GM23338 (cell line): Measurements from ENCODE around the gene VSTM2L. TPM values are rescaled to one million over a fixed set of nuclear protein-coding genes. Genes with fewer than 3 reads are reported as not detected.

Source experiments
- ATAC-seq: fragments of 200-7000 bp; cut with Tn5 transposase; 3 replicates; pipeline ENCODE4 v1.9.1; 2020
- DNase-seq: peaks from one replicate; pipeline ENCODE4 v3.0.0-alpha.2; 2015; ENCODE audit warnings: low spot score
- H2AFZ ChIP-seq: fragments of 200-600 bp; sonication (generic); 2 replicates; pipeline ENCODE4 v1.8.0; 2016; ENCODE audit warnings: antibody characterized with exemption, mild to moderate bottlenecking, moderate library complexity
- H3F3A ChIP-seq: fragments of 200-600 bp; sonication (generic); replicated peaks from 2 replicates; pipeline ENCODE4 v1.8.0; 2017; ENCODE audit warnings: antibody characterized with exemption, mixed run types, low read depth
- H3K27ac ChIP-seq: fragments of 200-600 bp; sonication (generic); 2 replicates; pipeline ENCODE4 v1.6.1; 2016; ENCODE audit warnings: low read depth
- H3K27me3 ChIP-seq: fragments of 200-600 bp; sonication (generic); 2 replicates; pipeline ENCODE4 v1.8.0; 2016; ENCODE audit warnings: mild to moderate bottlenecking, mixed run types, moderate library complexity; ENCODE audit not compliant: insufficient read depth
- H3K36me3 ChIP-seq: fragments of 200-600 bp; sonication (generic); 2 replicates; pipeline ENCODE4 v1.8.0; 2016; ENCODE audit warnings: mild to moderate bottlenecking; ENCODE audit not compliant: insufficient read depth
- H3K4me1 ChIP-seq: fragments of 200-600 bp; sonication (generic); 2 replicates; pipeline ENCODE4 v1.8.0; 2016; ENCODE audit warnings: mild to moderate bottlenecking, moderate library complexity; ENCODE audit not compliant: insufficient read depth
- H3K4me2 ChIP-seq: fragments of 200-600 bp; sonication (generic); 2 replicates; pipeline ENCODE4 v1.7.1; 2017; ENCODE audit warnings: mixed run types
- H3K4me3 ChIP-seq: fragments of 200-600 bp; sonication (generic); 2 replicates; pipeline ENCODE4 v1.6.1; 2016; ENCODE audit warnings: mixed run types
- H3K79me2 ChIP-seq: fragments of 200-600 bp; sonication (generic); replicated peaks from 2 replicates; pipeline ENCODE4 v1.8.0; 2017; ENCODE audit warnings: mild to moderate bottlenecking; ENCODE audit not compliant: insufficient read depth
- H3K9me2 ChIP-seq: fragments of 200-600 bp; sonication (generic); 2 replicates; pipeline ENCODE4 v1.8.0; 2017; ENCODE audit not compliant: insufficient read depth
- H4K20me1 ChIP-seq: fragments of 200-600 bp; sonication (generic); replicated peaks from 2 replicates; pipeline ENCODE4 v1.8.0; 2017; ENCODE audit warnings: mild to moderate bottlenecking; ENCODE audit not compliant: insufficient read depth
- H3K27ac Mint-ChIP-seq: 2 replicates; pipeline ENCODE4 v1.8.0; 2020; ENCODE audit warnings: inconsistent platforms, mild to moderate bottlenecking, moderate library complexity, mixed read lengths
- H3K27me3 Mint-ChIP-seq: 3 replicates; pipeline ENCODE4 v1.8.0; 2022; ENCODE audit warnings: low read depth, mild to moderate bottlenecking, moderate library complexity, mixed read lengths, inconsistent platforms; ENCODE audit not compliant: insufficient read depth, poor library complexity
- H3K36me3 Mint-ChIP-seq: 3 replicates; pipeline ENCODE4 v1.8.0; 2021; ENCODE audit warnings: low read depth, mild to moderate bottlenecking, inconsistent platforms, moderate library complexity, mixed read lengths
- H3K4me1 Mint-ChIP-seq: 3 replicates; pipeline ENCODE4 v1.8.0; 2020; ENCODE audit warnings: mild to moderate bottlenecking, inconsistent platforms, mixed read lengths
- H3K4me3 Mint-ChIP-seq: 3 replicates; pipeline ENCODE4 v1.8.0; 2021; ENCODE audit warnings: moderate library complexity, mild to moderate bottlenecking, inconsistent platforms, mixed read lengths
- H3K9me3 Mint-ChIP-seq: 3 replicates; pipeline ENCODE4 v1.8.0; 2020; ENCODE audit warnings: moderate library complexity, mild to moderate bottlenecking, inconsistent platforms, mixed read lengths
- CREB1 ChIP-seq: fragments of 250-450 bp; sonication (Bioruptor Pico); IDR thresholded peaks from 2 replicates; pipeline ENCODE4 v1.5.0; 2020; ENCODE audit warnings: low read depth, mild to moderate bottlenecking, moderate library complexity
- ETS1 ChIP-seq: IDR thresholded peaks from 2 replicates; pipeline ENCODE4 v1.6.1; 2016; ENCODE audit warnings: antibody characterized with exemption
- EZH2 ChIP-seq: fragments of 200-600 bp; sonication (generic); IDR thresholded peaks from one replicate; pipeline ENCODE4 v1.8.0; 2017; ENCODE audit warnings: antibody characterized with exemption, mild to moderate bottlenecking, low read depth; ENCODE audit not compliant: unreplicated experiment
- EZH2phosphoT487 ChIP-seq: fragments of 200-600 bp; sonication (generic); IDR thresholded peaks from one replicate; pipeline ENCODE4 v1.8.1; 2018; ENCODE audit warnings: antibody characterized with exemption; ENCODE audit not compliant: unreplicated experiment
- NANOG ChIP-seq: IDR thresholded peaks from 2 replicates; pipeline ENCODE4 v1.6.1; 2016; ENCODE audit warnings: antibody characterized with exemption, borderline replicate concordance
- POLR2AphosphoS5 ChIP-seq: IDR thresholded peaks from 2 replicates; pipeline ENCODE4 v1.6.1; 2016; ENCODE audit warnings: antibody characterized with exemption, low read depth
- STAT1 ChIP-seq: IDR thresholded peaks from one replicate; pipeline ENCODE4 v1.6.1; 2016; ENCODE audit warnings: antibody characterized with exemption; ENCODE audit not compliant: unreplicated experiment
- ZNF114 ChIP-seq: fragments of 250-450 bp; sonication (Bioruptor Pico); IDR thresholded peaks from 2 replicates; pipeline ENCODE4 v1.5.0; 2020; ENCODE audit warnings: mild to moderate bottlenecking, moderate library complexity
- polyA plus RNA-seq: library from polyadenylated mRNA; unstranded; fragments of >200 nt; fragmentation: Nextera tagmentation; extraction: Ambion mirVana; gene quantifications from 2 replicates; pipeline ENCODE4 v1.2.1, GENCODE V29; 2016
- total RNA-seq: library from RNA; depleted of rRNA; stranded (reverse); fragments of >200 nt; shearing (Covaris generic); gene quantifications from 2 replicates; pipeline ENCODE4 v1.2.3, GENCODE V29; 2014
- TF ChIP-seq, protein P1 (sequence below), 2 experiments: fragments of 200-600 bp in 1 of 2; sonication (generic) in 1 of 2; conservative IDR thresholded peaks; 2 replicates each; pipeline versions ENCODE4 v1.5.1 to v1.6.1; 2016 to 2017; ENCODE audit warnings: antibody characterized with exemption in 2 of 2, low read depth in 2 of 2, mild to moderate bottlenecking in 2 of 2, moderate library complexity in 1 of 2
- TF ChIP-seq, protein P2 (sequence below): fragments of 250-450 bp; sonication (Bioruptor Pico); IDR thresholded peaks from 2 replicates; pipeline ENCODE4 v1.5.0; 2020; ENCODE audit warnings: mild to moderate bottlenecking, moderate library complexity
- TF ChIP-seq, protein P3 (sequence below): IDR thresholded peaks from one replicate; pipeline ENCODE4 v1.6.1; 2018; ENCODE audit warnings: antibody characterized with exemption; ENCODE audit not compliant: unreplicated experiment

VSTM2L gene
- total and polyA plus RNA-seq, 2 experiments from 2014 or later, result 0.60 to 1.9 TPM

DNA sequence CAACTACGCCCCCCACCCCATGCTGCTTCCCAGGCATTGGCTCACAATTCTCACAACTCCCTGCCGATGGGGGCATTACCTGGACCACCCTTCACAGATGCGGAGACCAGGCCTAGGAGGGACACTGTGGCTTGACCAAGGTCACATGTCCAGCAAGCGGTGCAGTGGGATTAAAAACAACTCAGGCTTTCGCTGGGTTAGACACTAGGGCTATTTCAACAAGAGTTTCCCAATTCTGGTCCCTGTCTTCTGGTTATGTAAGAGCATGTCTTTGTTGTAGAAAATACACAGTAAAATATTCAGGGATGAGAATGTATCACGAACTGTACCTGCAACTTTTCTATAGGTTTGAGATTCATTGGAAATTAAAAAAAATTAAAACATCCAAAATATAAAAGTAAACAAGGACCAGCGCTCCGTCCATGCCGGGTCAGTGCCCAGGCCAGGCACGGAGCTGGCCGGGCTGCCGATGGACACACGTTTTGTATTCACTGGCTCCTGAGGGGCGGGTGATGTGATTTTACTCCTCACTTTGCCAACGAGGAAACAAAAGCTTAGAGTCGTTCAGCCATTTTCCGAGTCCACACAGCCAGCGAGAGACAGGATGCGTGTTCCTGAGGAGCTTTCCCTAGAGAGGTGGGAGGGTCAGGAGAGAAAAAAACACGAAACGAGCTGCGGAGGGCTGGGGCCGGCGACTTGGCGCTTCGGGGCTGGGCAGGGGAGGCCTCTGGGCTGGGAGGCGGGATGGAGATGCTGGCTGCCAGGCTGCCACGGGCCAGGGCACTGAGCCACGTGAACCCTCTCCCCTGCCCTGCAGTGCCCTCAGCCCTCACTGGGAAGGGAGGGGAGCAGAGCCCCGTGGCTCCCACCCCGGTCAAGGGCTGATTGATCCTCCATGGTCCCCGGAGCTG is 17.1 kb upstream of the VSTM2L start (continued):
- TF ChIP-seq, protein P1, sequence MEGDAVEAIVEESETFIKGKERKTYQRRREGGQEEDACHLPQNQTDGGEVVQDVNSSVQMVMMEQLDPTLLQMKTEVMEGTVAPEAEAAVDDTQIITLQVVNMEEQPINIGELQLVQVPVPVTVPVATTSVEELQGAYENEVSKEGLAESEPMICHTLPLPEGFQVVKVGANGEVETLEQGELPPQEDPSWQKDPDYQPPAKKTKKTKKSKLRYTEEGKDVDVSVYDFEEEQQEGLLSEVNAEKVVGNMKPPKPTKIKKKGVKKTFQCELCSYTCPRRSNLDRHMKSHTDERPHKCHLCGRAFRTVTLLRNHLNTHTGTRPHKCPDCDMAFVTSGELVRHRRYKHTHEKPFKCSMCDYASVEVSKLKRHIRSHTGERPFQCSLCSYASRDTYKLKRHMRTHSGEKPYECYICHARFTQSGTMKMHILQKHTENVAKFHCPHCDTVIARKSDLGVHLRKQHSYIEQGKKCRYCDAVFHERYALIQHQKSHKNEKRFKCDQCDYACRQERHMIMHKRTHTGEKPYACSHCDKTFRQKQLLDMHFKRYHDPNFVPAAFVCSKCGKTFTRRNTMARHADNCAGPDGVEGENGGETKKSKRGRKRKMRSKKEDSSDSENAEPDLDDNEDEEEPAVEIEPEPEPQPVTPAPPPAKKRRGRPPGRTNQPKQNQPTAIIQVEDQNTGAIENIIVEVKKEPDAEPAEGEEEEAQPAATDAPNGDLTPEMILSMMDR (conservative IDR thresholded peaks at IDR 0.05; ENCODE audit: low read depth in 2 of 2), result no peak
- TF ChIP-seq EZH2 (no peak), EZH2phosphoT487 (no peak), ZNF114 (CRISPR knock-in tag) (no peak), CREB1 (no peak)

DNA sequence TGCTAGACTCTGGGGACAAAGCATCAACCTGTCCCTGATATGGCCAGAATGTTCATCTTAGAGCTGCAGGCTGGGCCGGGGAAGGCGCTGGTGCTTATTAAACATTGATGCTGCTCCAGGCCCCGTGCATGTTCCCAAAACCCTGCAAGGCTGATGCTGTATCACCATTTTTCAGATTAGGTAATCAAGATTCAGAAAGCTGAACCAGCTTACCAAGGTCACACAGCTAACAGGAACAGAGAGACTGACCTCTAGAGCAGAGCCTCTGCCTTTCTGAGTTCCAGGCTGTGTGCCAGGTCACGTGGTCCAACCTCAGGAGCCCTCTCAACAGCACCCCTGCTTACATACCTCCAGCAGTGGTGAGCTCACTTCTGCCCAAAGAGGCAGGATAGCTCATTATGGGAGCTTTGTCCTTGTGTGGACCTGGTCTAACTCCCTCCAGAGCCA is 16.1 kb upstream of the VSTM2L start:
- no peak for DNase-seq
- peaks cover 7% of the 10 kb centered on the region for H3K4me1 Mint-ChIP-seq
- TF ChIP-seq POLR2AphosphoS5 (no peak), ZNF114 (CRISPR knock-in tag) (no peak), EZH2phosphoT487 (no peak), CREB1 (no peak), ETS1 (no peak), NANOG (no peak), STAT1 (no peak)
- TF ChIP-seq, protein P2, sequence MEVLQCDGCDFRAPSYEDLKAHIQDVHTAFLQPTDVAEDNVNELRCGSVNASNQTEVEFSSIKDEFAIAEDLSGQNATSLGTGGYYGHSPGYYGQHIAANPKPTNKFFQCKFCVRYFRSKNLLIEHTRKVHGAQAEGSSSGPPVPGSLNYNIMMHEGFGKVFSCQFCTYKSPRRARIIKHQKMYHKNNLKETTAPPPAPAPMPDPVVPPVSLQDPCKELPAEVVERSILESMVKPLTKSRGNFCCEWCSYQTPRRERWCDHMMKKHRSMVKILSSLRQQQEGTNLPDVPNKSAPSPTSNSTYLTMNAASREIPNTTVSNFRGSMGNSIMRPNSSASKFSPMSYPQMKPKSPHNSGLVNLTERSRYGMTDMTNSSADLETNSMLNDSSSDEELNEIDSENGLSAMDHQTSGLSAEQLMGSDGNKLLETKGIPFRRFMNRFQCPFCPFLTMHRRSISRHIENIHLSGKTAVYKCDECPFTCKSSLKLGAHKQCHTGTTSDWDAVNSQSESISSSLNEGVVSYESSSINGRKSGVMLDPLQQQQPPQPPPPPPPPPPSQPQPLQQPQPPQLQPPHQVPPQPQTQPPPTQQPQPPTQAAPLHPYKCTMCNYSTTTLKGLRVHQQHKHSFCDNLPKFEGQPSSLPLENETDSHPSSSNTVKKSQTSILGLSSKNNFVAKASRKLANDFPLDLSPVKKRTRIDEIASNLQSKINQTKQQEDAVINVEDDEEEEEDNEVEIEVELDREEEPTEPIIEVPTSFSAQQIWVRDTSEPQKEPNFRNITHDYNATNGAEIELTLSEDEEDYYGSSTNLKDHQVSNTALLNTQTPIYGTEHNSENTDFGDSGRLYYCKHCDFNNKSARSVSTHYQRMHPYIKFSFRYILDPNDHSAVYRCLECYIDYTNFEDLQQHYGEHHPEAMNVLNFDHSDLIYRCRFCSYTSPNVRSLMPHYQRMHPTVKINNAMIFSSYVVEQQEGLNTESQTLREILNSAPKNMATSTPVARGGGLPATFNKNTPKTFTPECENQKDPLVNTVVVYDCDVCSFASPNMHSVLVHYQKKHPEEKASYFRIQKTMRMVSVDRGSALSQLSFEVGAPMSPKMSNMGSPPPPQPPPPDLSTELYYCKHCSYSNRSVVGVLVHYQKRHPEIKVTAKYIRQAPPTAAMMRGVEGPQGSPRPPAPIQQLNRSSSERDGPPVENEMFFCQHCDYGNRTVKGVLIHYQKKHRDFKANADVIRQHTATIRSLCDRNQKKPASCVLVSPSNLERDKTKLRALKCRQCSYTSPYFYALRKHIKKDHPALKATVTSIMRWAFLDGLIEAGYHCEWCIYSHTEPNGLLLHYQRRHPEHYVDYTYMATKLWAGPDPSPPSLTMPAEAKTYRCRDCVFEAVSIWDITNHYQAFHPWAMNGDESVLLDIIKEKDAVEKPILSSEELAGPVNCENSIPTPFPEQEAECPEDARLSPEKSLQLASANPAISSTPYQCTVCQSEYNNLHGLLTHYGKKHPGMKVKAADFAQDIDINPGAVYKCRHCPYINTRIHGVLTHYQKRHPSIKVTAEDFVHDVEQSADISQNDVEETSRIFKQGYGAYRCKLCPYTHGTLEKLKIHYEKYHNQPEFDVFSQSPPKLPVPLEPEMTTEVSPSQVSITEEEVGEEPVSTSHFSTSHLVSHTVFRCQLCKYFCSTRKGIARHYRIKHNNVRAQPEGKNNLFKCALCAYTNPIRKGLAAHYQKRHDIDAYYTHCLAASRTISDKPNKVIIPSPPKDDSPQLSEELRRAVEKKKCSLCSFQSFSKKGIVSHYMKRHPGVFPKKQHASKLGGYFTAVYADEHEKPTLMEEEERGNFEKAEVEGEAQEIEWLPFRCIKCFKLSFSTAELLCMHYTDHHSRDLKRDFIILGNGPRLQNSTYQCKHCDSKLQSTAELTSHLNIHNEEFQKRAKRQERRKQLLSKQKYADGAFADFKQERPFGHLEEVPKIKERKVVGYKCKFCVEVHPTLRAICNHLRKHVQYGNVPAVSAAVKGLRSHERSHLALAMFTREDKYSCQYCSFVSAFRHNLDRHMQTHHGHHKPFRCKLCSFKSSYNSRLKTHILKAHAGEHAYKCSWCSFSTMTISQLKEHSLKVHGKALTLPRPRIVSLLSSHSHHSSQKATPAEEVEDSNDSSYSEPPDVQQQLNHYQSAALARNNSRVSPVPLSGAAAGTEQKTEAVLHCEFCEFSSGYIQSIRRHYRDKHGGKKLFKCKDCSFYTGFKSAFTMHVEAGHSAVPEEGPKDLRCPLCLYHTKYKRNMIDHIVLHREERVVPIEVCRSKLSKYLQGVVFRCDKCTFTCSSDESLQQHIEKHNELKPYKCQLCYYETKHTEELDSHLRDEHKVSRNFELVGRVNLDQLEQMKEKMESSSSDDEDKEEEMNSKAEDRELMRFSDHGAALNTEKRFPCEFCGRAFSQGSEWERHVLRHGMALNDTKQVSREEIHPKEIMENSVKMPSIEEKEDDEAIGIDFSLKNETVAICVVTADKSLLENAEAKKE (CRISPR knock-in tag), result no peak
- TF ChIP-seq, protein P3, sequence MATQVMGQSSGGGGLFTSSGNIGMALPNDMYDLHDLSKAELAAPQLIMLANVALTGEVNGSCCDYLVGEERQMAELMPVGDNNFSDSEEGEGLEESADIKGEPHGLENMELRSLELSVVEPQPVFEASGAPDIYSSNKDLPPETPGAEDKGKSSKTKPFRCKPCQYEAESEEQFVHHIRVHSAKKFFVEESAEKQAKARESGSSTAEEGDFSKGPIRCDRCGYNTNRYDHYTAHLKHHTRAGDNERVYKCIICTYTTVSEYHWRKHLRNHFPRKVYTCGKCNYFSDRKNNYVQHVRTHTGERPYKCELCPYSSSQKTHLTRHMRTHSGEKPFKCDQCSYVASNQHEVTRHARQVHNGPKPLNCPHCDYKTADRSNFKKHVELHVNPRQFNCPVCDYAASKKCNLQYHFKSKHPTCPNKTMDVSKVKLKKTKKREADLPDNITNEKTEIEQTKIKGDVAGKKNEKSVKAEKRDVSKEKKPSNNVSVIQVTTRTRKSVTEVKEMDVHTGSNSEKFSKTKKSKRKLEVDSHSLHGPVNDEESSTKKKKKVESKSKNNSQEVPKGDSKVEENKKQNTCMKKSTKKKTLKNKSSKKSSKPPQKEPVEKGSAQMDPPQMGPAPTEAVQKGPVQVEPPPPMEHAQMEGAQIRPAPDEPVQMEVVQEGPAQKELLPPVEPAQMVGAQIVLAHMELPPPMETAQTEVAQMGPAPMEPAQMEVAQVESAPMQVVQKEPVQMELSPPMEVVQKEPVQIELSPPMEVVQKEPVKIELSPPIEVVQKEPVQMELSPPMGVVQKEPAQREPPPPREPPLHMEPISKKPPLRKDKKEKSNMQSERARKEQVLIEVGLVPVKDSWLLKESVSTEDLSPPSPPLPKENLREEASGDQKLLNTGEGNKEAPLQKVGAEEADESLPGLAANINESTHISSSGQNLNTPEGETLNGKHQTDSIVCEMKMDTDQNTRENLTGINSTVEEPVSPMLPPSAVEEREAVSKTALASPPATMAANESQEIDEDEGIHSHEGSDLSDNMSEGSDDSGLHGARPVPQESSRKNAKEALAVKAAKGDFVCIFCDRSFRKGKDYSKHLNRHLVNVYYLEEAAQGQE, result no peak

More for the DNA sequence above, 16.1 kb upstream of the VSTM2L start:
- Histone ChIP-seq H3K79me2 (no peaks in the 10 kb centered on the region), H2AFZ (no peak overlapping the region), H3K4me2 (no peak overlapping the region), H3K4me3 (no peak overlapping the region), H4K20me1 (no peaks in the 10 kb centered on the region; the same call in 1 of the 2 replicates), H3K4me1 (no peaks in the 10 kb centered on the region), H3K36me3 (no peaks in the 10 kb centered on the region), H3K27ac (no peak overlapping the region), H3K27me3 (no peaks in the 10 kb centered on the region), H3K9me2 (no peaks in the 10 kb centered on the region), H3F3A (no peaks in the 10 kb centered on the region)
- Mint-ChIP-seq H3K4me3 (no peak overlapping the region), H3K27me3 (peaks cover 12% of the 10 kb centered on the region), H3K27ac (no peak overlapping the region), H3K9me3 (no peaks in the 10 kb centered on the region; the same call in 2 of the 3 replicates), H3K36me3 (no peaks in the 10 kb centered on the region; the same call in 2 of the 3 replicates)
- ATAC-seq, result no peak
